Gastroesophageal sphincter (tissue), 4 donors: ENCODE results near the gene ATP1A2. TPM values are rescaled to one million over a fixed set of nuclear protein-coding genes. Genes with fewer than 3 reads are reported as not detected.

Experiments
- ATAC-seq: fragments of 150-250 bp; one replicate; pipeline ENCODE4 v1.9.1; 2016; ENCODE audit warnings: mild to moderate bottlenecking, moderate library complexity
- H3K27ac ChIP-seq, 4 donors: fragments of 200-600 bp; sonication (generic) in 3 of 4; 1 replicate in 3 of 4; 2 replicates in 1 of 4; pipeline ENCODE4 v1.5.1; 2016 to 2019
- H3K27me3 ChIP-seq: fragments of 200-600 bp; sonication (generic); one replicate; pipeline ENCODE4 v1.5.1; 2019
- H3K36me3 ChIP-seq, 2 donors: fragments of 200-600 bp; sonication (generic); one replicate each; pipeline ENCODE4 v1.5.1; 2019; ENCODE audit warnings: control low read depth in 1 of 2
- H3K4me1 ChIP-seq, 3 donors: fragments of 200-600 bp; sonication (generic); 1 replicate in 2 of 3; 2 replicates in 1 of 3; pipeline ENCODE4 v1.5.1; 2016 to 2019; ENCODE audit warnings: control low read depth in 2 of 3
- H3K4me3 ChIP-seq, 2 donors: fragments of 200-600 bp; sonication (generic); one replicate each; pipeline ENCODE4 v1.5.1; 2019; ENCODE audit warnings: mild to moderate bottlenecking in 1 of 2, moderate library complexity in 1 of 2
- H3K9me3 ChIP-seq, 3 donors: fragments of 200-600 bp; sonication (generic); one replicate each; pipeline ENCODE4 v1.5.1; 2017 to 2019; ENCODE audit warnings: control low read depth in 2 of 3
- EP300 ChIP-seq: sonication (generic); formaldehyde crosslinking; IDR thresholded peaks from one replicate; pipeline ENCODE4 v1.6.1; 2017; ENCODE audit warnings: antibody characterized with exemption, mild to moderate bottlenecking
- POLR2A ChIP-seq, 2 donors: fragments of 450-650 bp; IDR thresholded peaks; one replicate each; pipeline ENCODE4 v1.6.1; 2017; ENCODE audit warnings: antibody characterized with exemption in 2 of 2, mild to moderate bottlenecking in 2 of 2, moderate library complexity in 1 of 2
- POLR2AphosphoS5 ChIP-seq: sonication (generic); formaldehyde crosslinking; IDR thresholded peaks from one replicate; pipeline ENCODE4 v1.6.1; 2017; ENCODE audit warnings: antibody characterized with exemption
- WGBS, 2 donors: methylation state at CpG; one replicate each; pipeline ENCODE4 v1.1.5; 2018; ENCODE audit warnings: low coverage in 1 of 2; 5-methylcytosine and 5-hydroxymethylcytosine counted together
- total RNA-seq, 4 donors: library from RNA; depleted of rRNA; stranded (reverse); fragments of >200 nt; gene quantifications; one replicate each; pipeline ENCODE4 v1.1.0, GENCODE V29; 2016
- TF ChIP-seq, protein P1 (sequence below), 4 experiments: fragments of 200-600 bp in 2 of 4; fragments of 450-650 bp in 2 of 4; sonication (generic) in 1 of 4; IDR thresholded peaks; one replicate each; pipeline ENCODE4 v1.5.1; 2017 to 2019; ENCODE audit warnings: antibody characterized with exemption in 4 of 4, mild to moderate bottlenecking in 2 of 4, moderate library complexity in 2 of 4

Gene ATP1A2
- 100 to 1,000 TPM; 100 to 348 (median 142) TPM for total RNA-seq

DNA sequence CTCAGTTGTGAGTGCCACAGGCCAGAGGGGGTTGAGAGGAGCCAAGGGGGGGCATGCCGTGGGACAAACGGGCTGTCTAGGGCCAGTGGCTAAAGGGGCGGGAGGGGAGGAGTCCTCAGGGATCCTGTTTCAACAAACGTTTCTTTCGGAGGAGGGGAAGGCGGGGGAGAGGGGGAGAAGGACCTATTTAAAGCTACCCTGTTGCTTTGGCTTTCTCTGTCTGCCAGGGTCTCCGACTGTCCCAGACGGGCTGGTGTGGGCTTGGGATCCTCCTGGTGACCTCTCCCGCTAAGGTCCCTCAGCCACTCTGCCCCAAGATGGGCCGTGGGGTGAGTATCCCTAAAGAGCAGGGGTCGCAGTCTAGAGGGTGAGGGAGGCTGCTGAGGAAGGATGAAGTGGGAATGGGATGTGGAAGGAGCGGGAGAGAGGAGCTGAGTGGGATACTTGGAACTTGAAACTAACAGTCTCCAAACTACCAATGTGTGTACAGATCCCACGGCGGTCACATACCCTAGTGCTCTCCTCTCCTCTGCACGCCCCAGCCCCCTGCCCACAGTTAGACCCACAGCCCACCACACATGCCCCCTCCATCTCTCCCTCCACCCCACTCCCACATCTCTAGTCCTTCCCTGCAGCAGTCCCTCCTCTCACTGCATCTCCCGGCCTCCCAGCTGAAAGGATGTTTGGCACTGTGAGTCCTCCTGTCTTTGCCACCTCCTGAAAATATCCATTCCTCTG lies at the start of gene ATP1A2:
TSS of gene ATP1A2 (plus strand) at position 215 of the 738 bp plus-strand sequence. CDS start at position 318, 103 bp downstream.
- Histone ChIP-seq H3K4me1 (peaks cover 0 to 79% (median 21%) of the 10 kb centered on the region in 3 donors), H3K27me3 (no peaks in the 10 kb centered on the region), H3K27ac (peak within 1 kb of the TSS; percentile 86 to 92 (median 90)), H3K4me3 (peak within 1 kb of the TSS; percentile 62 to 82), H3K9me3 (no peaks in the 10 kb centered on the region), H3K36me3 (peaks cover 0 to 2% of the 10 kb centered on the region in 2 donors)
- 16 to 36% methylated on average over 5 of the region's 16 CpGs for WGBS, 2 donors
- TF ChIP-seq POLR2AphosphoS5 (peak; percentile 75), POLR2A (IDR thresholded peaks at IDR 0.05) (peak; percentile 61 to 72), EP300 (no peak)
- ATAC-seq = peak; percentile 54

DNA sequence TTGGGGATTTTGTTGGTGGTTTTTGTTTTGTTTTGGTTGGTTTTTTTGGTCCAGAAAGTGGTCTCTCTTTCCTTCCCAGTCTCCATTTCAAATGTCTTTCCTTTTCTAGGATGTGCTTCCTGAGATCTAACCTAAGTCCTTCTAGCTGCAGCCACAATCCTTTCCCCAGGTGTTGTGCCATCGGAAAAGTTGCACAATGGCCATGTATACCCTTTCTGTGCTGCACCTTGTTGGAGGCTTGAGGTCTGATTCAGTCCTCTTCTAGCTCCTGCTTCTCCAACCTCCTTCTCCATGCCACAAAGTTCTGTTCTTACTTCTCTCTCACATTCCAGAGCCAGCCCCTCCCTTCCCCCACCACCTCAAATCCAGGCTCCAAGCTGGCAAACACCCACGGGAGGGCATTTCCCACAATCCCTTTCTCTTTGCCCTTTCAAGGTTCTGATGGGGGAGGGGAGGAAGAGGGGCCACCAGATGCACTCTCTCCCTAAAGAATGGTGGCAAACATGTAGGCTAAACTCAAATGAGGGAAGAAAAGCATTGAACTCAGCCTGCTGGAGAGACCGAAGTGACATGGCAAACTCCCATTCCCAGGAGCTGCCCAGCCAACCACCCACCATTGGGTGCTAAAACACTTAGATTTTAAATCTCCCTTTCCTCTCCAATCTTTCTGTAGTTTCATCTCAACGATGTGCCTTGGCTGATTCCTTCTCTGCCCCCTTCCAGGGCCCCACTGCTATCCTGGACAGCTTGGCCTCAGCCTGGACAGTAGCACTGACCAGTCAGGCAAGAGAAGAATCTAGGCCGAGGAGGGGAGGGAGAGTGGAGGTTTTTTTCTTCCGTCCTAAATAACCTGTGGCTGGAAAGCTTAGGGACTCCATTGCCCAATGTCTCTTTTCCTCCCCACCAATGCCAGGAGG lies 48.5 kb upstream of the ATP1A2 start:
- Histone ChIP-seq H3K27ac (no peak overlapping the region), H3K36me3 (no peaks in the 10 kb centered on the region), H3K9me3 (no peaks in the 10 kb centered on the region), H3K4me1 (peaks cover 0 to 16% (median 0%) of the 10 kb centered on the region in 3 donors), H3K27me3 (peaks cover 37% of the 10 kb centered on the region), H3K4me3 (no peak overlapping the region)
- TF ChIP-seq EP300 = no peak
- no peak for TF ChIP-seq POLR2AphosphoS5
- no peak for TF ChIP-seq POLR2A (IDR thresholded peaks at IDR 0.05)
- TF ChIP-seq, protein P1, sequence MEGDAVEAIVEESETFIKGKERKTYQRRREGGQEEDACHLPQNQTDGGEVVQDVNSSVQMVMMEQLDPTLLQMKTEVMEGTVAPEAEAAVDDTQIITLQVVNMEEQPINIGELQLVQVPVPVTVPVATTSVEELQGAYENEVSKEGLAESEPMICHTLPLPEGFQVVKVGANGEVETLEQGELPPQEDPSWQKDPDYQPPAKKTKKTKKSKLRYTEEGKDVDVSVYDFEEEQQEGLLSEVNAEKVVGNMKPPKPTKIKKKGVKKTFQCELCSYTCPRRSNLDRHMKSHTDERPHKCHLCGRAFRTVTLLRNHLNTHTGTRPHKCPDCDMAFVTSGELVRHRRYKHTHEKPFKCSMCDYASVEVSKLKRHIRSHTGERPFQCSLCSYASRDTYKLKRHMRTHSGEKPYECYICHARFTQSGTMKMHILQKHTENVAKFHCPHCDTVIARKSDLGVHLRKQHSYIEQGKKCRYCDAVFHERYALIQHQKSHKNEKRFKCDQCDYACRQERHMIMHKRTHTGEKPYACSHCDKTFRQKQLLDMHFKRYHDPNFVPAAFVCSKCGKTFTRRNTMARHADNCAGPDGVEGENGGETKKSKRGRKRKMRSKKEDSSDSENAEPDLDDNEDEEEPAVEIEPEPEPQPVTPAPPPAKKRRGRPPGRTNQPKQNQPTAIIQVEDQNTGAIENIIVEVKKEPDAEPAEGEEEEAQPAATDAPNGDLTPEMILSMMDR (IDR thresholded peaks at IDR 0.05) = no peak
- ATAC-seq = no peak
- 47 to 71% methylated on average over 3 to 5 of the region's 6 CpGs for whole genome bisulfite sequencing, 2 donors

GRCh38 chr1:160068225-160068624 lies 47.3 kb upstream of the ATP1A2 start:
- H3K36me3 ChIP-seq = no peaks in the 10 kb centered on the region
- no peak overlapping the region for H3K4me3 ChIP-seq
- WGBS, 2 donors = 80 to 83% methylated on average over 2 to 4 of the region's 5 CpGs
- H3K27me3 ChIP-seq = peaks cover 35% of the 10 kb centered on the region
- H3K27ac ChIP-seq = no peak overlapping the region
- TF ChIP-seq, protein P1 (IDR thresholded peaks at IDR 0.05) = no peak
- no peak for TF ChIP-seq POLR2A (IDR thresholded peaks at IDR 0.05)
- no peak for TF ChIP-seq POLR2AphosphoS5
- no peak for TF ChIP-seq EP300
- H3K9me3 ChIP-seq = no peaks in the 10 kb centered on the region
- peaks cover 0 to 16% (median 0%) of the 10 kb centered on the region in 3 donors for H3K4me1 ChIP-seq
- ATAC-seq = no peak

DNA sequence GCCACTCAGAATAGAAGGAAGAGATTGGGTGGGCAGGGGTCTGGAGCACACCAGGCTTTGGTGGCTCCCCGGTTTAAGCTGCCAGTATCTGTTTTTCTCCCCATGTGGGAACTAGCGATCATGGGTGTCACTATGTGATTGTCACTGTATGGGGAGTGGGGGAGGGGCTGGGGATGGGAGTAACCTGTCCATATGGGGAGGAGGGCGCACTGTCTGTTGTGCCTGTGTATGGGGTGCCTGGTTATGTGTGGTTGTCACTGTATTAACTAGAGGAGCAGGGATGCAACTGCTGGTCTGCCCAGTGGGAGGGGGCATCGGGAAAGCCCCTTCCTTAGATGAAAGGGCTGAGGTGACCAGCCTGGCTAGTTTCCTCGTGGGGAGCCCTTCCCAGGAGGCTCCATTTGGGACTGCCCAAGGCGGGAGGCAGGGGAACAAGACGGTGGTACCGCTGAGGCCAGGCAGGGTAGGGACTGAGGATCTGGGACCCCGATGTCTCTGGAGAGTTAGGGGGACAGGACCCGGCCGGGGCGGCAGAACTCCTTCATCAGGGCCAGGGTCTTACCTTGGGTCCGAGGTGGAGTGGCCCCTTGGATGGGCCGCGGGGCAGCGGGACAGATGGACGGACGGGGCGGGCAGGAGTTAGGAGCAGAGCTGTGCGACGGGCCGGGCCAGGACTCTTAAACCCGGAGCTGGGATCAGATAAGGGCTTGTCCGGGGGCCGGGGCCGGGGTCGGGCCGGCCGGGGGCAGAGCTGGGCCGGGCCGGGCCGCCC lies 45.9 kb upstream of the ATP1A2 start, which contains the start of gene KCNJ10:
TSS of gene KCNJ10 (minus strand) at position 701 of the 772 bp plus-strand sequence. CDS start 27,628 bp downstream, outside the sequence.
- no peaks in the 10 kb centered on the region for H3K36me3 ChIP-seq
- peaks cover 0 to 16% (median 0%) of the 10 kb centered on the region in 3 donors for H3K4me1 ChIP-seq
- no peak for ATAC-seq
- H3K4me3 ChIP-seq = peak within 1 kb of the TSS; percentile 24 to 58
- 39% methylated on average over 4 of the region's 32 CpGs; no CpG with 5 or more reads in 1 of the 2 donors for WGBS, 2 donors
- TF ChIP-seq POLR2AphosphoS5 = no peak
- TF ChIP-seq EP300 = no peak
- TF ChIP-seq, protein P1 (IDR thresholded peaks at IDR 0.05) = no peak
- no peak for TF ChIP-seq POLR2A (IDR thresholded peaks at IDR 0.05)
- H3K27me3 ChIP-seq = peaks cover 33% of the 10 kb centered on the region
- H3K9me3 ChIP-seq = no peaks in the 10 kb centered on the region
- H3K27ac ChIP-seq = peak within 1 kb of the TSS in 1 of 4 donors; percentile 30
